ENCODE results near the gene TTYH3.

The TTYH3 gene

DNA sequence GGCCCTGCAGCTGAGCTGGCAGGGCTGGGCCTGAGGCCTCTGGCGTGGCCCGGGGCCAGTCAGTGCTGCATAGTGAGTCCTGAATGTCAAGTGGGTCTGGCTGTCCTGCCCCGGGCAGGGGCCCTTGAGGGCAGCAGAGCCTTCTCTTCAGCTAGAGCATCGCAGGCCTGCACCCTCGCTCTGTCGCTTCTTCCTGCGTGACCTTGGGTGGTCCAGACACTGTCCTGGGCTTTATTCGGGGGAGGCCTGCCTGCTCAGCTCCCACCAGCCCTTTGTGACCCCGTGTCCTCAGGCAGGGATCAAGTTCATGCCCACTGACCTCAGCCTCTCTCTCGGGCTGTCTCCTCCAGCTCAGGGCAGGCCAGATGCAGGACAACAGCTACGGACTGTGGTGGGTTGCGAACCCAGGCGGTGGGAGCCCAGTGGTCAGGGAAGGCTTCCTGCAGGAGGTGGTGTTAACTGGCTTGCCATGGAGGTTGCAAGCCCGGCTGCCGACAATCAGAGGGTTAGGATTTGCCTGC is 3.4 kb downstream of the TTYH3 start:
- DNase-seq (ENCODE audit: low spot score) = no peak

DNA sequence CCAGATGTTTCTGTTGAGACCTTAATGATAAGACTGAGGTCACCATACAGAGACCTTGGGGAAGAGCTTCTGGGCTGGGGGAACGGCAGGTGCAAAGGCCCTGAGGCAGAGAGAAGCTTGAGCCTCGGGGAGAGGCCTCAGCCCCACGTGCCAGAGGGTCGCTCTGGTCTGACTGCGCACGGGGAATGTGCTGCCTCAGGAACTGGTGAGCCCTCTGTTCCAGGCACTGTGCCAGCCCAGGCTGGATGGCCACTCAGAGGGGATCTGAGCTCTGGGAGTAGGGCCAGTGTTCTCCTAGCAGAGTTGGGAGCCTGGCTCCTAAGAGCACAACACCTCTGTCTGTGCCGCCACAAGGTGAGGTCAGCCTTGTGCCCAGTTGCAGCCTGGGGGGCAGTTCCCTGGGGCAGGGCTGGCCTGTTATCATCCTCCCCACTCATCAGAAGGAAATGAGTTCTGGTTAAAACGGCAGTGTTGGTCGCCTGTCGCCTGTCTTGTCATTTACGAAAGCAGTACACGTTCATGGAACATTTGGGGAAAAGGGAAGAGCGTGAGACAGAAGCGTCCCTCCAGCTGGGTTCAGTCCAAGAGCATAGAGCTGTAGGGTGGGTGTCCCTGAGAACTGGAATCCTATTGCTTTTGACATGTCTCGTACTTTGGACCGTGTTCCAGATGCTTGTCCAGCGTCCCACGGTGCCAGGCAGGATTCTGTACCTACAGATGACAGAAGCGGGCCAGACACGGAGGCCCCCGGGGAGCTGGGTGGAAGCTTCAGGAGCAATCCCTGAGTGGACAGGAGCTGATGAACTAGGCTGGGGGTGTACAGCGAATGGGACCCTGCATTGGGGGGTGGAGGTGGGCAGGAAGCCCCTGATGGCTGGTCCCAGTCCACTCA is 4.3 kb downstream of the TTYH3 start:
- no peak for DNase-seq (ENCODE audit: low spot score)

- DNase-seq (ENCODE audit: low spot score) = no peak
Observed at GRCh38 chr7:2637066-2637471, 5.3 kb downstream of the TTYH3 start.

GRCh38 chr7:2637505-2638223 is 5.9 kb downstream of the TTYH3 start:
- DNase-seq (ENCODE audit: low spot score) = no peak

DNA sequence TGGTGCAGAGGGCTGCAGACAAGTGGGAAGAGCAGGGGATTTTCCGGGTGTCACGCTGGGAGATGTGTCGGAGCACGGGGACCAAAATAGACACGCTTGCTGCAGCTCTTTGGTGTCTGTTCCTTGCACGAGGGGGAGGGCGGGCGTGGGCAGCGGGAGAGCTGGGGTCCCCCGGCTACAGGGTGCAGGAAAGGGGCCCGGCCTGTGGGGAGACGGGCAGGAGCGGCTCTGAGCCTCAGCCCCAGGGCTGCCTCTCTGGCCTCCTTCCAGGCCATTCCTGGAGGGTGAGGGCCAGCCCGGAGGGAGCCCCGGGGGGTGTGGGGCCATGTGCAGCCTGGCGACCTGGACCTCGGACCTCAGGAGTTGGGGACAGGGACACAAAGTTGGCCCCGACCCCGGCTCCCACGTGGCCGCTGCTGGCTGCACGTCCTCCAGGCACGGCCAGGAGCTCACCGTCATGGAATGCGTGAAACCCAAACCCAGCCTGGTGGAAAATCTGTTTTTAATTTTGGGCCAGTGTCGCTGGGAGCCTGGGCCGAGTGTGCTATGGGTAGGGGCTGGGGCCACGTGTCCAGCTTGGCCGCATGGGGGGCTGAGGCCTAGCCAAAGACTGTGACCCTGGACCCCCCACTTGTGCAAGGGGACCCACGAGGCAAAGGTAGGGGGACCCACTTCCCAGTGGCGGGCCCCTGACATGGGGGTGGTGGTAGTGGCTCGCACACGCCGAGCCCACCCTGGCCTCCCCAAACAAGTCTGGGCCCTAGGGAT is 6.6 kb downstream of the TTYH3 start:
- DNase-seq (ENCODE audit: low spot score) = no peak

- DNase-seq (ENCODE audit: low spot score) = no peak
Observed at GRCh38 chr7:2639181-2639681, 7.4 kb downstream of the TTYH3 start.

DNA sequence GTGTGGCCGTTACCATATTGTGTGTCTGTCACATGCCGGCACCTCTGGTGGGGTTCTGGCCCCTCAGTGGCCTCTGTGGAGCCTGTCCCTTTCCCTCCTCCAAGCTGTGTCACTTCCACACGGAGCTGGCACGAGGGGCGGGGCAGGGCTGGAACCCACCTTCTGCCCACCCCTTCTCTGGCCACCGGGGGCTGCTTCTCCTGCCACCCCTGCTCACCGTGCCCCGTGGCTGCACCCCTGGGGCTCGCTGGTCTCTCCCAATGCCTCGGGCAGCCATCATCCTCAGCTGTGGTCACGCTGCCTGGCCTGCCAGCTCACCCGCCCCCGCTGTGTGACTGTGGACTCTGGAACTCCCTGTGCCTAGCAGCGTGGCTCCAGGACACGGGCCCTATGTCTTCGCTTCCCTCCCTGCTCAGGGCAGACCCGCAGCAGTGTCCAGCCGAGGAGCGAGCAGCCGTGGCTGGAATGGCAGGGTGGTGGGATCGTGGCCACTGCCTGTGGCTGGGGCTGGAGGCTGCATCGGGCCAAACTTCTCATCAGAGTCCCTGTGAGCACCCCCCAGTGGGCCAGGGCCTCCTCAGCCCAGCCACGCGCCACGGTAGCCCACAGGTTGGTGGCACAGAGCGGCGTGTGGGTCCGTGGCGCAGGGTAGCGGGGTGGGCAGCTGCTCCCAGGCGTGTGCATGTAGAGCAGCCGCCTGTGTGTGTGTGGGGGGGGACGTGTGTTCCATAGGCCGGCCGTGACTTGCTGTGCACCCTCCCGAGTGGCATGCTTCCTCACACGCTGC is 8.1 kb downstream of the TTYH3 start:
- no peak for DNase-seq (ENCODE audit: low spot score)

GRCh38 chr7:2640482-2640830 is 8.7 kb downstream of the TTYH3 start:
- no peak for DNase-seq (ENCODE audit: low spot score)

DNA sequence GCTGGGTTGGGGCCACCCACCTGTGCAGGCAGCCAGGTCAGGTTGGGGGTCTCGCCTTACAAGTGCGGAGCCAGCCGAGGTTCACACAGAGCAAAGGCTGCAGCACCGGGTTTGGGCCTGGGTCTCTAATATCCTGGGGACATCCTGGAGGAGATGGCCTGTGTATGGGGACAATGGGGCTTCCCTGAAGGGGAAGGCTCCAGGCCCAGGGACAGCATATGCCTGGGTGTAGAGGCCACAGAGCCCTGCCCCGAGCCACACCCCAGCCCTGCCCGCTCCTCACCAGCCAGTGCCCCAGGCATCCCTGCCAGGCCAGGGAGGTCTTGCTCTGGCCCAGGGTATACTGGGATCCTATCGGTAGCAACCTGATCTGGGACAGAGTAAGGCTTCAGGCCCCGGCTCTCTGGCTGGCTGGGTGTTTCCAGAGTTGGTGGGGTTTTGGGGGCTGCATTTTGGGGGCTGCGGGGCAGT is 9.1 kb downstream of the TTYH3 start:
- DNase-seq (ENCODE audit: low spot score) = no peak

GRCh38 chr7:2641406-2642393 is 9.9 kb downstream of the TTYH3 start:
- DNase-seq (ENCODE audit: low spot score) = no peak

GRCh38 chr7:2643386-2644219 is 11.8 kb downstream of the TTYH3 start:
- DNase-seq (ENCODE audit: low spot score) = no peak

- DNase-seq (ENCODE audit: low spot score) = no peak
Observed at GRCh38 chr7:2644220-2644561, 12.4 kb downstream of the TTYH3 start.

GRCh38 chr7:2644562-2645273 is 12.9 kb downstream of the TTYH3 start:
- no peak for DNase-seq (ENCODE audit: low spot score)

DNA sequence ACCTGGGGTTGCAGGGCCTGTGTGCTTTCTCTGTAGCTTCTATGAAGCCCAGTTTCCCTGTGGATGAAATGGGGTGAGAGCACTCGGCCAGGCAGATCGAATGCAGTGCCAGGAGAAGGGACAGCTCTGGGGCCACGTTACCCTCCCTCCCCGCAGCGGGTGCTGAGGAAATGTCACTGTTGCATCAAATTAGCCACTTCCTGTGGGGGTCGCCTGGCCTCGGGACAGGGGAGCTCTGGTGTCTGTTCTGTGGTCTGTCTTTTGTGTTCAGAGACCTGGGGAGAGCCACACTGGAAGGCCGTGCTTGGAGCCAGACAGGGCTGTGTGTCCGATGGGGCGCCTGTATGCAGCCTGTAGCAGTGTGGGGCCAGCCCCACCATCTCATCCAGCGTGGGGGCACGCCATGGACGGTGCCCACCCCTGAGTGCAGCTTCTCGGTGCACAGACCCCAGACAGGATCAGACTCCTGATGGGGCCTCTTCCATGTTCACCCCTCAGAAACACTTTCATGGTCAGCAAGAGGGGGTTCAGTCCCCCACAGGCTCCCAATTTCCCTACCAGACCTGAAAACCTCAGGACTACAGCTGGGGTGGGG is 13.6 kb downstream of the TTYH3 start:
- DNase-seq (ENCODE audit: low spot score) = no peak

DNA sequence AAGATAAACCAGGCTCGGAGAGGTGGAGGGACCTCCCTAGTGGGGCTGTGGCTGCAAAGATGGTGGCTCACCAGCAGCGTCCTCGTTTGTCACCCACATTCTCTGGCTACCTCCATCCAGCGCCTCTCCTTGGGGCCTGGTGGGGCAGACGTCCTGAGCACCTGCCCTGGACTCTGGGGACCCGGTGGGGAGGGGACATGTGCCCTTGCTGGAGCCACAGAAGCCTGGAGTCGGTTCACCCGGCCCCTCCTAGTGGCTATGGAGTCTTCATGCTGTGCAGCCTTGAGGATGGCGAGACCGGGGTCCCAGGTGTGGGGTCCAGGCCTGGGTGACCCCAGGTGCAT is 14.5 kb downstream of the TTYH3 start:
- DNase-seq (ENCODE audit: low spot score) = no peak

- DNase-seq (ENCODE audit: low spot score) = no peak
Observed at GRCh38 chr7:2646680-2647571, 15.1 kb downstream of the TTYH3 start.

DNA sequence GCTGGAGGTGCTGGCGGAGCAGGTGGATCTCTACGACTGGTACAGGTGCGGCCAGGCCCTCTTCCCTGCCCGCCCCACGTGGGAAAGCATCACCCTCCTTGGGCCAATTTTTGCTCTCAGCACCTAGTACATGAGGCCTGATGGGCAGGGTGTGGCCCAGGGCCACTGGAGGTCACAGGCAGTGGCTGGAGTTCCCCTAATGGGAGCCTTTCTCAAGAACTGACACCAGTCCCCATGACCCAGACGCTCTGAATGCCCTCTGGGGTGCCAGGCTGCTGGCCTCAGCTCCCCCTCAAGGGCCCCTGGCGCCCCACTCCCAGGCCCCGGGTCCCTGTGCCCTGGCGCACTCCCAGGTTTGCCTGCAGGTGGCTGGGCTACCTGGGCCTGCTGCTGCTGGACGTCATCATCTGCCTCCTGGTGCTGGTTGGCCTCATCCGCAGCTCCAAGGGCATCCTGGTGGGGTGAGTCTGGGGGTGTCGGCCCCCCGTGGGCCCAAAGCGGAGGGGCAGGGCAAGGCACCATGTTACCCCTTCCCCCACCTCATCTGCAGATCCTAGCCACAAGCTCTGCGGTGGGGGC is 15.9 kb downstream of the TTYH3 start:
- no peak for DNase-seq (ENCODE audit: low spot score)
